Liver (tissue), 9 donors: ENCODE results near the gene OXTR. TPM values are rescaled to one million over a fixed set of nuclear protein-coding genes. Genes with fewer than 3 reads are reported as not detected.

ENCODE experiments used
- DNase-seq: peaks from one replicate; pipeline ENCODE4 v3.0.0-alpha.2; 2017; ENCODE audit warnings: low spot score
- H3K27ac ChIP-seq, 2 donors: one replicate each; pipeline ENCODE4 v1.7.0; 2013; ENCODE audit warnings: inconsistent platforms in 2 of 2, low read length in 2 of 2, control low read depth in 1 of 2, low read depth in 1 of 2, mild to moderate bottlenecking in 1 of 2
- H3K27me3 ChIP-seq, 4 donors: one replicate each; pipeline versions ENCODE4 v1.6.1 to v1.7.0; 2013; ENCODE audit warnings: low read length in 3 of 4, inconsistent platforms in 1 of 4, mild to moderate bottlenecking in 1 of 4, moderate library complexity in 1 of 4; ENCODE audit not compliant: control insufficient read depth in 4 of 4, insufficient read depth in 4 of 4
- H3K36me3 ChIP-seq, 4 donors: one replicate each; pipeline versions ENCODE4 v1.6.1 to v1.7.0; 2013; ENCODE audit warnings: low read length in 3 of 4, mild to moderate bottlenecking in 3 of 4, low read depth in 1 of 4, moderate library complexity in 1 of 4; ENCODE audit not compliant: control insufficient read depth in 4 of 4, insufficient read depth in 3 of 4
- H3K4me1 ChIP-seq, 4 donors: one replicate each; pipeline versions ENCODE4 v1.6.1 to v1.7.0; 2013; ENCODE audit warnings: low read length in 3 of 4, mild to moderate bottlenecking in 3 of 4, moderate library complexity in 1 of 4; ENCODE audit not compliant: control insufficient read depth in 4 of 4, insufficient read depth in 4 of 4
- H3K4me3 ChIP-seq, 3 donors: one replicate each; pipeline versions ENCODE4 v1.6.1 to v1.7.0; 2013; ENCODE audit warnings: low read length in 3 of 3, control low read depth in 1 of 3, low read depth in 1 of 3, mild to moderate bottlenecking in 1 of 3
- H3K9ac ChIP-seq, 2 donors: one replicate each; pipeline ENCODE4 v1.7.0; 2013; ENCODE audit warnings: low read length in 2 of 2, mild to moderate bottlenecking in 2 of 2, moderate library complexity in 2 of 2, control low read depth in 1 of 2, low read depth in 1 of 2
- H3K9me3 ChIP-seq, 4 donors: one replicate each; pipeline versions ENCODE4 v1.6.1 to v1.7.0; 2013; ENCODE audit warnings: low read length in 3 of 4; ENCODE audit not compliant: control insufficient read depth in 4 of 4
- GABPA ChIP-seq, 2 donors: IDR thresholded peaks in 1 of 2; conservative IDR thresholded peaks in 1 of 2; 2 replicates each; pipeline ENCODE4 v1.6.1; 2016; ENCODE audit warnings: antibody characterized with exemption in 2 of 2, mild to moderate bottlenecking in 1 of 2, moderate library complexity in 1 of 2
- HNF4A ChIP-seq, 2 donors: conservative IDR thresholded peaks; 2 replicates each; pipeline ENCODE4 v1.6.1; 2016; ENCODE audit warnings: antibody characterized with exemption in 2 of 2, mild to moderate bottlenecking in 2 of 2
- HNF4G ChIP-seq: IDR thresholded peaks from 2 replicates; pipeline ENCODE4 v1.6.1; 2016; ENCODE audit warnings: antibody characterized with exemption
- JUND ChIP-seq, 2 donors: IDR thresholded peaks; 2 replicates each; pipeline ENCODE4 v1.6.1; 2016; ENCODE audit warnings: antibody characterized with exemption in 2 of 2
- NR2F2 ChIP-seq: IDR thresholded peaks from 2 replicates; pipeline ENCODE4 v1.6.1; 2016; ENCODE audit warnings: antibody characterized with exemption
- RAD21 ChIP-seq, 2 donors: IDR thresholded peaks; 2 replicates each; pipeline ENCODE4 v1.6.1; 2016; ENCODE audit warnings: antibody characterized with exemption in 2 of 2, mild to moderate bottlenecking in 2 of 2
- RXRA ChIP-seq, 2 donors: IDR thresholded peaks; 2 replicates each; pipeline ENCODE4 v1.6.1; 2017 to 2018; ENCODE audit warnings: antibody characterized with exemption in 2 of 2, mild to moderate bottlenecking in 1 of 2
- SP1 ChIP-seq: IDR thresholded peaks from 2 replicates; pipeline ENCODE4 v1.6.1; 2018; ENCODE audit warnings: antibody characterized with exemption, mild to moderate bottlenecking
- TAF1 ChIP-seq: conservative IDR thresholded peaks from 2 replicates; pipeline ENCODE4 v1.6.1; 2016; ENCODE audit warnings: antibody characterized with exemption, mild to moderate bottlenecking
- YY1 ChIP-seq: IDR thresholded peaks from 2 replicates; pipeline ENCODE4 v1.6.1; 2016; ENCODE audit warnings: antibody characterized with exemption, mild to moderate bottlenecking
- WGBS: extraction: QIAGEN DNeasy Blood & Tissue Kit; methylation state at CpG from one replicate; pipeline ENCODE4 v1.1.7; 2013; 5-methylcytosine and 5-hydroxymethylcytosine counted together
- polyA plus RNA-seq, 2 donors: library from polyadenylated mRNA; stranded (reverse) in 1 of 2; unstranded in 1 of 2; fragments of 200-250 nt in 1 of 2; fragments of >200 nt in 1 of 2; fragmentation: Nextera tagmentation in 1 of 2; extraction: Ambion mirVana in 1 of 2; gene quantifications; one replicate each; pipeline versions ENCODE4 v1.2.1 to v1.2.3, GENCODE V29; 2013 to 2015
- total RNA-seq, 2 donors: library from RNA; depleted of rRNA; stranded (reverse); fragments of >200 nt; gene quantifications; one replicate each; pipeline ENCODE4 v1.2.3, GENCODE V29; 2014
- TF ChIP-seq, protein P1 (sequence below): fragments of 150-350 bp; IDR thresholded peaks from 2 replicates; pipeline ENCODE4 v1.5.1; 2017; ENCODE audit warnings: improper control_type of control experiment, low read depth, low read length; ENCODE audit not compliant: missing input control
- TF ChIP-seq, protein P2 (sequence below): IDR thresholded peaks from 2 replicates; pipeline ENCODE4 v1.6.1; 2016; ENCODE audit warnings: antibody characterized with exemption
- TF ChIP-seq, protein P3 (sequence below): IDR thresholded peaks from 2 replicates; pipeline ENCODE4 v1.6.1; 2016; ENCODE audit warnings: antibody characterized with exemption
- TF ChIP-seq, protein P4 (sequence below): IDR thresholded peaks from 2 replicates; pipeline ENCODE4 v1.6.1; 2016; ENCODE audit warnings: antibody characterized with exemption, mild to moderate bottlenecking
- donor health status: healthy.
- donor health status: healthy.
- donor health status: healthy.
- donor health status: healthy.
- donor health status: healthy.

OXTR gene
- total and polyA plus RNA-seq, 4 donors = 0.05 to 0.28 (median 0.08) TPM; not detected in 1

DNA sequence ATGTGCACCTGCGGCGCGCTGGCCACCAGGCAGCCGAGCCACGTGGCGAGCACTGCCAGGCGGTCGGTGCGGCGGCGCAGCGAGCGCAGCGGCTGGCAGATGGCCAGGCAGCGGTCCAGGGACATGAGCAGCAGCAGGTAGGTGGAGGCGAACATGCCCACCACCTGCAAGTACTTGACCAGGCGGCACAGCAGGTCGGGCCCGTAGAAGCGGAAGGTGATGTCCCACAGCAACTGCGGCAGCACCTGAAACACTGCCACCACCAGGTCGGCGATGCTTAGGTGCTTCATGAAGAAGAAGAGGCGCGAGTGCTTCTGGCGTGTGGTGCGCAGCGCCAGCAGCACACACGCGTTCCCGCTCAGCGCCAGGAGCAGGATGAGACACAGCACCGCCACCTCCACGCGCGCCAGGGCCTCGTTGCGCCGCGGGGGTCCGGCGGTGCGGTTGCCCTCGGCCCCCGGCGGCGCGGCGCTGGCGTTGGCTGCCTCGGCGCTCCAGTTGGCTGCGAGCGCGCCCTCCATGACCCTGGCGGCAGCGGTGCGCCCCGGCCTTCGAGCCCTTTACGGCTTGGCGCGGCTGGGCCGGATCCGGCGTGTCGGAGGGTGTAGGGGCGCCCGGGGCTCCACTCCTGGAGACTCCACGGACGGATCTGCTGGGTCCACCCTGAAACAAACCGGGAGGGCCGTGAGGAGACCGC lies 1.6 kb downstream of the OXTR start:
- Histone ChIP-seq H3K36me3 (no peaks in the 10 kb centered on the region), H3K27me3 (peaks cover 3 to 9% (median 5%) of the 10 kb centered on the region in 4 donors), H3K4me3 (peak overlapping the region in 1 of 3 donors; percentile 27), H3K27ac (no peak overlapping the region), H3K9ac (no peak overlapping the region), H3K9me3 (peaks cover 0 to 1% (median 0%) of the 10 kb centered on the region in 4 donors), H3K4me1 (peaks cover 2 to 20% (median 17%) of the 10 kb centered on the region in 4 donors)
- 4% methylated on average over 74 of the region's 74 CpGs for WGBS
- peak; percentile 33 for DNase-seq
- TF ChIP-seq SP1 (no peak), NR2F2 (no peak), RXRA (IDR thresholded peaks at IDR 0.05) (no peak), HNF4G (no peak), JUND (IDR thresholded peaks at IDR 0.05) (no peak), HNF4A (conservative IDR thresholded peaks at IDR 0.05) (no peak)
- TF ChIP-seq, protein P1, sequence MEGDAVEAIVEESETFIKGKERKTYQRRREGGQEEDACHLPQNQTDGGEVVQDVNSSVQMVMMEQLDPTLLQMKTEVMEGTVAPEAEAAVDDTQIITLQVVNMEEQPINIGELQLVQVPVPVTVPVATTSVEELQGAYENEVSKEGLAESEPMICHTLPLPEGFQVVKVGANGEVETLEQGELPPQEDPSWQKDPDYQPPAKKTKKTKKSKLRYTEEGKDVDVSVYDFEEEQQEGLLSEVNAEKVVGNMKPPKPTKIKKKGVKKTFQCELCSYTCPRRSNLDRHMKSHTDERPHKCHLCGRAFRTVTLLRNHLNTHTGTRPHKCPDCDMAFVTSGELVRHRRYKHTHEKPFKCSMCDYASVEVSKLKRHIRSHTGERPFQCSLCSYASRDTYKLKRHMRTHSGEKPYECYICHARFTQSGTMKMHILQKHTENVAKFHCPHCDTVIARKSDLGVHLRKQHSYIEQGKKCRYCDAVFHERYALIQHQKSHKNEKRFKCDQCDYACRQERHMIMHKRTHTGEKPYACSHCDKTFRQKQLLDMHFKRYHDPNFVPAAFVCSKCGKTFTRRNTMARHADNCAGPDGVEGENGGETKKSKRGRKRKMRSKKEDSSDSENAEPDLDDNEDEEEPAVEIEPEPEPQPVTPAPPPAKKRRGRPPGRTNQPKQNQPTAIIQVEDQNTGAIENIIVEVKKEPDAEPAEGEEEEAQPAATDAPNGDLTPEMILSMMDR = no peak
- TF ChIP-seq, protein P2, sequence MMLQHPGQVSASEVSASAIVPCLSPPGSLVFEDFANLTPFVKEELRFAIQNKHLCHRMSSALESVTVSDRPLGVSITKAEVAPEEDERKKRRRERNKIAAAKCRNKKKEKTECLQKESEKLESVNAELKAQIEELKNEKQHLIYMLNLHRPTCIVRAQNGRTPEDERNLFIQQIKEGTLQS = no peak
- TF ChIP-seq, protein P3, sequence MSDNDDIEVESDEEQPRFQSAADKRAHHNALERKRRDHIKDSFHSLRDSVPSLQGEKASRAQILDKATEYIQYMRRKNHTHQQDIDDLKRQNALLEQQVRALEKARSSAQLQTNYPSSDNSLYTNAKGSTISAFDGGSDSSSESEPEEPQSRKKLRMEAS = no peak

DNA sequence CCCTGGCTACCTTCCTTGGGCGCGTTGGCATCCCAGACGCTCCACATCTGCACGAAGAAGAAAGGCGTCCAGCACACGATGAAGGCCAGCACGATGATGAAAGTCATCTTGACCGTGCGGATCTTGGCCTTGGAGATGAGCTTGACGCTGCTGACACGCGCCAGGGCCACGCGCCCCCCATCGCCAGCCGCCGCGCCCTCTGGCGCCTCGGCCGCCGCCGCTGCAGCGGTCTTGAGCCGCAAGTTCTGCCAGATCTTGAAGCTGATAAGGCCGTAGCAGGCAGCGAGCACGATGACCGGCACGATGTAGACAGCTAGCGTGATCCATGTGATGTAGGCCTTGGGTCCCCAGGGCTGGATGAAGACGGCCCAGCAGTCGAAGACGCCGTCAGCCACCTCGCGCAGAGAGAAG lies 2.2 kb downstream of the OXTR start:
- 32% methylated on average over 37 of the region's 37 CpGs for WGBS
- peaks cover 3 to 9% (median 5%) of the 10 kb centered on the region in 4 donors for H3K27me3 ChIP-seq
- no peak overlapping the region for H3K27ac ChIP-seq

More for the DNA sequence above, 2.2 kb downstream of the OXTR start:
- Histone ChIP-seq H3K36me3 (no peaks in the 10 kb centered on the region), H3K4me3 (no peak overlapping the region), H3K4me1 (peaks cover 2 to 20% (median 17%) of the 10 kb centered on the region in 4 donors), H3K9me3 (peaks cover 0 to 1% (median 0%) of the 10 kb centered on the region in 4 donors), H3K9ac (no peak overlapping the region)
- no peak for TF ChIP-seq GABPA (IDR thresholded peaks at IDR 0.05 in 1 of 2, conservative IDR thresholded peaks at IDR 0.05 in 1 of 2)
- TF ChIP-seq, protein P4, sequence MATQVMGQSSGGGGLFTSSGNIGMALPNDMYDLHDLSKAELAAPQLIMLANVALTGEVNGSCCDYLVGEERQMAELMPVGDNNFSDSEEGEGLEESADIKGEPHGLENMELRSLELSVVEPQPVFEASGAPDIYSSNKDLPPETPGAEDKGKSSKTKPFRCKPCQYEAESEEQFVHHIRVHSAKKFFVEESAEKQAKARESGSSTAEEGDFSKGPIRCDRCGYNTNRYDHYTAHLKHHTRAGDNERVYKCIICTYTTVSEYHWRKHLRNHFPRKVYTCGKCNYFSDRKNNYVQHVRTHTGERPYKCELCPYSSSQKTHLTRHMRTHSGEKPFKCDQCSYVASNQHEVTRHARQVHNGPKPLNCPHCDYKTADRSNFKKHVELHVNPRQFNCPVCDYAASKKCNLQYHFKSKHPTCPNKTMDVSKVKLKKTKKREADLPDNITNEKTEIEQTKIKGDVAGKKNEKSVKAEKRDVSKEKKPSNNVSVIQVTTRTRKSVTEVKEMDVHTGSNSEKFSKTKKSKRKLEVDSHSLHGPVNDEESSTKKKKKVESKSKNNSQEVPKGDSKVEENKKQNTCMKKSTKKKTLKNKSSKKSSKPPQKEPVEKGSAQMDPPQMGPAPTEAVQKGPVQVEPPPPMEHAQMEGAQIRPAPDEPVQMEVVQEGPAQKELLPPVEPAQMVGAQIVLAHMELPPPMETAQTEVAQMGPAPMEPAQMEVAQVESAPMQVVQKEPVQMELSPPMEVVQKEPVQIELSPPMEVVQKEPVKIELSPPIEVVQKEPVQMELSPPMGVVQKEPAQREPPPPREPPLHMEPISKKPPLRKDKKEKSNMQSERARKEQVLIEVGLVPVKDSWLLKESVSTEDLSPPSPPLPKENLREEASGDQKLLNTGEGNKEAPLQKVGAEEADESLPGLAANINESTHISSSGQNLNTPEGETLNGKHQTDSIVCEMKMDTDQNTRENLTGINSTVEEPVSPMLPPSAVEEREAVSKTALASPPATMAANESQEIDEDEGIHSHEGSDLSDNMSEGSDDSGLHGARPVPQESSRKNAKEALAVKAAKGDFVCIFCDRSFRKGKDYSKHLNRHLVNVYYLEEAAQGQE = no peak
- no peak for TF ChIP-seq RAD21 (IDR thresholded peaks at IDR 0.05)
- TF ChIP-seq, protein P1 = no peak
- TF ChIP-seq TAF1 = no peak
- TF ChIP-seq YY1 = no peak
- no peak for TF ChIP-seq JUND (IDR thresholded peaks at IDR 0.05)
- TF ChIP-seq RXRA (IDR thresholded peaks at IDR 0.05) = no peak
- TF ChIP-seq HNF4A (conservative IDR thresholded peaks at IDR 0.05) = no peak
- TF ChIP-seq HNF4G = no peak
- DNase-seq = no peak
